SIG-M5 treated with dmso at 0.1 percent for 504 hours (cell line): ENCODE measurements around the gene MTRR.
"Not testable (repeated sequence)": the region's sequence is repeated elsewhere in the genome, so short reads cannot be mapped to it uniquely, and the experiment has no call there.

Source experiments
- DNase-seq: peaks from one replicate; lab custom pipeline; 2025; ENCODE audit not compliant: unreplicated experiment; lab: John Stamatoyannopoulos, UW

The MTRR gene

DNA sequence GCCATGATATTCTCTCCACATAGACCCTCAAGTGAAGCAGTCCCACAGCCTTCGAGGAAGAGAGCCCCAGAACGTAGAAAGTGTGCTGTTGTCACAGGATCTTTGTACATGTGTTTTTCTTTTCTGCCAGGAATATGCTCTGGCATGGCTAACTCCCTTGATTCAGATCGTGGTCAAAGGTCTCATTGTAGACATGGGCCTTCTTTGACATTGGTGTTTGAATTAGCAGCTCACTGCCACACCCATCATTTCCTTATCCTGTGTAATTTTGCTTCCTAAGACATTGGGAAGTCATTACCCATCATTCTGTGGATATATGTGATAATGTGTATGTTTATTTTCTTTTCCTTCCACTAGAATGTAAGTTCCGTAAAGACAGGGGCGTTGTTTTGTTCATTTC lies 25.5 kb downstream of the MTRR start:
- no peak for DNase-seq

- no peak for DNase-seq
Measured at GRCh38 chr5:7894860-7895259, 25.9 kb downstream of the MTRR start.

- DNase-seq = peak; percentile 41
Measured at GRCh38 chr5:7897014-7897600, 28.2 kb downstream of the MTRR start.

DNA sequence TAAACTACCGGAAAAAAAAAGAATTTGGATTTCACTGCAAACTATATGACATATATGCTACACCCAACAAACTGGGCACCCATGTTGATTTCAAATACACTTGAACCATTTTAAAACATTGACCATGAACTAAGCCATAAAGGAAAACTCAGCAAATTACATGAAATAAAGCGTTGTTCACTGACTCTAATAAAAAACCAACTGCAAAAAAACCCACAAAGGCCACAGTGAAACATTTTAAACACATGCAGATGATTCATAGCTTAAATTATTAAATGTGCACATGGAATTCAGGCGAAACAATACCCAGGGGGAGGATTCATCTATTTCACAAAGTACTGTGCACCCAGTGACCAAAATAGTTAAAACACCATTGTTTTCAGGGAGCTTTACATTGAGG lies 33.3 kb downstream of the MTRR start:
- DNase-seq = no peak

- no peak for DNase-seq
Measured at GRCh38 chr5:7902666-7903625, 34.0 kb downstream of the MTRR start.

- no peak for DNase-seq
Measured at GRCh38 chr5:7904170-7904569, 35.2 kb downstream of the MTRR start.

GRCh38 chr5:7907612-7908011 lies 38.7 kb downstream of the MTRR start:
- DNase-seq = no peak

GRCh38 chr5:7908317-7908716 lies 39.4 kb downstream of the MTRR start:
- no peak for DNase-seq

DNA sequence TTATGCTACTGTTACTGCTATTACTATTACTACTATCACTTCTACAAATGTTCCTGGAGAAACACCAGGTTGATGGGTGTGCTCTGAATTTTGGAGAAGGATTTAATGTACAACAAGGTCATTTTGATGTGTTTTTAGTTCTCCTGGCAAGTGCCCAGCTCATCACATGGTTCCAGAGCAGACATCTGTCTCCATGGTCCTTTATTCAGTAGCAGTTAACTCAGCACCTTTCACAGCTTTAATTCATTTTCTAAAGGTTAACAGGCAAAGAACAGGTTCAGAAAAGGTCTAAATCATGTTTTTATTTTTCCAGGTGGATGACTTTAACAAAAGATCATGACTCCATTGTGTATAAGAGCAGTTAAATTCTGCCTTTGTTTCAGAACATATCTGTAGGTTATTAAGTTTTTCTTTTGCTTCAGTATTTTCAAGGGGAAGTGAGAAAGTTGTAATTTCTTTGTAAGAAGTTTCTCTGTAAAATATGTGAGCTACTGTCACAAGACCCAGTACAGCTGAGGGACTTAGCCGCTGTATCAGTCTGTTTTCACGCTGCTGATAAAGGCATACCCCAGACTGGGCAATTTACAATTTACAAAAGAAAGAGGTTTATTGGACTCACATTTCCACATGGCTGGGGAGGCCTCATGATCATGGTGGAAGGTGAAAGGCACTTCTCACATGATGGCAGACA lies 41.9 kb downstream of the MTRR start:
- no peak for DNase-seq

GRCh38 chr5:7911429-7911771 lies 42.5 kb downstream of the MTRR start:
- DNase-seq = not testable (repeated sequence)

- DNase-seq = no peak
Measured at GRCh38 chr5:7916171-7916804, 47.3 kb downstream of the MTRR start.

DNA sequence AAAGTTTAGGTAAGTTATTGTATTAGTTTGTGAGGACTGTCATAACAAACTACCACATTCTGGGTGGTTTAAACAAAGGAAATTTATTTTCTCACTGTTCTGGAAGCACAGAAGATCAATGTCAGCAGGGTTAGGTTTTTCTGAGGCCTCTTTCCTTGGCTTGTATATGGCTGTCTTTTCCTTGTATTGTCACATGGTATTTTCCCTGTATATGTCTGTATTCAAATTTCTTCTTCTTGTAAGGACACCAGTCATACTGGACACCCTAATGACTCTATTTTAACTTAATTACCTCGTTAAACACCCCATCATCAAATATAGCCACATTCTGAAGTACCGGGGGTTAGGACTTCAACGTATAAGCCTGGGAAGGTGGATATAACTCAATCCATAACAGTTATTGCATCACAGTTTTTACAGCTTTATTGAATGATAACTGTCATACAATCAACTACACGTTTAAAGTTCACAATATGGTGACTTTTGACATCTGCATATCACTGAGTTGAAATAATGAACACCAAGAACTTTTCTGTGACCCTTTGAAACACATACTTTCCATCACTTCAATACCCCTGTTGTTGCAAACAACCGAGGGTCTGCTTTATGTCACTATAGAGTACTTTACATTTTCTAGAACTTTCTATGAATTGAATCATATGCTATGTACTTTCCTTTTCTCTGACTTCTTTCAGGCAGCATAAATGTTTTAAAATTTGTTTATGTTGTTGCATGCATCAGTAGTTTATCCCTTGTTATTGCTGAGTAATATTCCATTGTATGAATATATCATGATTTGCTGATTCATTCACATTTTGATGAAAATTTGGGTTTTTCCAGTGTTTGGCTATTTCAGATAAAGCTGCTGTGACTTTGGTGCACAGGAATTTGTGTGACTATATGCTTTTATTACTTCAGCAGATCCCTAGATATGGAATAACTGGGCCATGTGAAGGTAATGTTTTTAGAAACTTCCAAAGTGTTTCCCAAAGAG lies 48.5 kb downstream of the MTRR start:
- no peak for DNase-seq

GRCh38 chr5:7925961-7926695 lies 57.2 kb downstream of the MTRR start:
- DNase-seq = no peak

DNA sequence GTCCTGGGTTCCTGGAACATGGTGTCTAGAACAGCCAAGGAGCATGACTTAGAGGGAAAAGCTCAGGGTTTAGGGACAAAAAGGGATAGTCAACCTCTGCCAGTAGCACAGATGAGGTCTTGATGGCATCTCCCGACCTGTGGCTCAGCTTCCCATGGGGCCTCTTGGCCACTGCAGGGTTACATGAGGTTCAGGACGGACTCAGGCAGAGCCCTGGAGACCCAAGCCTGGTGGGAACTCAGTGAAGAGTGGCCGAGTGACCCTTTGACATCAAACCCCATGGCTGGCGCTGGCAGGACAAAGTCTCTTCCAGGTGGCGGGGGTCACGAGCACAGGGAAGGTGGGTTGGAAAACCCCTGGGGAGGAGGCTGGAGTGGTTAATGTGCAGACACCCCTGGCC lies 57.8 kb downstream of the MTRR start:
- DNase-seq = no peak

DNA sequence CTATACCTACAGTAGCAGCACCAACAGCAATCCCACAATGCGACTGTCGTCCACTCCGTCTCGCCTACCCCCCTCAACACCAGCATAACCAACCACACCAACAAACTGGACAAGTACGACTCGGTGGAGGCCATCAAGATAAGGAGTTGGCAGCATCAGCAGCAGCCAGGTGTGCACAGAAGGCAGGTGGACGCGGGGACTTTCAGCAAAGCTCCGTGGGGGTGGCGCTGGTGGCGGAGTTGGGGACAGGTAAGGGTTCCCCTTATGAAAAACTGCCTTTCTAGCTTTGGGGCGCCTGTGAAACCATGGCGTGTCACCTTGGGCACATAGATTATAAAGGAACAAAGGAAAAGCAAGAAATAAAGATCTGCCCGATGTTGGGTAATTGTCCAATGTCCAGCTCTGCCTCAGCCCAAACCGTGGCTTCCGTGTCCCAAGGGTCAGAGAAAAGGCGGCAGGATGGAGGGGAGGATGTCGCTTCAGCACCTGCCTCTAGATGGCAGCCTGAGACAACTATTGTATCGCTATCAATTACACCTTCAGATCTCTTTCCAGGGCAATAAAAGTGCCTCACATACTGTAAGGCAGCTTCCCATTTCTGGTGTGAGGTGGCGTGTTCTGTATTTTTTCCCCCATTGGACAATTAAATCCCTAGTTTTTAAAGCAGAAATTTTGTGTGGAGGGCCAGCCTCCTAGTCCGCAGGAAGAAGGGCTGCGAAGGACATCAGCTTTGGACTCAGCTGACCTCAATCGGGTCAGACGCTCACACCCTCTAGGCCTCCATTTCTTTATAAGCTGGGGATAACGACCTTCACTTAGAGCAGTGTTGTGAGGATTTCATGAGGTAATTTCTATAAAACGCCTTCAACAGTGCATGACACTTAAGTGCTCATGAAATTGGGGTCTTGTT lies 58.8 kb downstream of the MTRR start:
- peak; percentile 60 for DNase-seq

- no peak for DNase-seq
Measured at GRCh38 chr5:7930011-7930410, 61.1 kb downstream of the MTRR start.

DNA sequence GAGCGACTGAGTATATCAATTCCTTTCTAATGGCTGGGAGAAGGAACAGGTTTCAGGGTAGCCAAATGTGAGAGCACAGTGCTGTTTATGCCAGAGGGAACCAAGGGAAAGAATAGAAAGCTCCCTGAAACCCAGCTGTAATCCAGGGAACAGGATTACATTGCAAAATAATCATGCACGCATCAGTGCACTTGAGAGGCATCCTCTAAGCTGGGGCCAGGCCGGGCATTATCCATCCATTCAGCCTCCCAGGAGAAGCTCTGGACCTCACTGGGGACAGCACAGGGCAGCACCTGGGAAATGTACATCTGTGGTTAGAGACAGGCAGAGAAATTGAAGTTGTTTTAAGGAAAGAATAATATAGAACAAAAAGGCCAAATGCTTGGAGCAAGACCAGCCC lies 72.7 kb downstream of the MTRR start:
- DNase-seq = no peak

DNA sequence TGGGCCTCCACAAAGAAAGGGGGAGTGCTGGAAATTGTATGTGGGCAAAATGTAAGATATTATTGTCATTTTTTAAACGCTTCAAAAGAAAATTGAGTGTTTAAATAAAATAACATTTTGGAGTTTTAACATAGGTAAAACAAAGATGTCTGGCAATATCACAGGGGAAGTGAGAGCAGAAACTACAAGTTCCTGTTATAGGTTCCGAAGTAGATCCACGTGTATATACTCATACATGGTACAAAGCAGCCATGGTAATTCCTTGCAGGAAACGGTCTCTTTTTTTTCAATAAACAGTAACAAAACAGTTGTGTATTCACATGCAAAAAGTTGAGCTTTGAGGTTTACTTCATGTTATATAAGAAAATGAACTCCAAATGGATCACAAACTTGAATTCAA lies 78.4 kb downstream of the MTRR start:
- DNase-seq = no peak
